Cardiac septum (tissue), 1 donor: ENCODE measurements around the gene CCR5. TPM values are rescaled to one million over a fixed set of nuclear protein-coding genes. Genes with fewer than 3 reads are reported as not detected.

Experiments
- DNase-seq: peaks from one replicate; pipeline ENCODE4 v3.0.0-alpha.2; 2020; ENCODE audit warnings: low spot score
- intact Hi-C: fragments of 100-400 bp; cut with DNase I; formaldehyde crosslinking; loops from one replicate; pipeline ENCODE4 v1.14.0; 2022
- total RNA-seq: library from RNA; stranded (reverse); fragmentation: NEBNext Ultra II Directional; extraction: Animal tissue kit (Norgen Biotek cat#: 25700); gene quantifications from one replicate; pipeline ENCODE4 v1.2.1, GENCODE V29; 2021
- donor health status: DM: no; HTN: no; CAD: no.

Gene CCR5
- total RNA-seq, 1 donor from 2014 or later: 0.81 TPM

DNA sequence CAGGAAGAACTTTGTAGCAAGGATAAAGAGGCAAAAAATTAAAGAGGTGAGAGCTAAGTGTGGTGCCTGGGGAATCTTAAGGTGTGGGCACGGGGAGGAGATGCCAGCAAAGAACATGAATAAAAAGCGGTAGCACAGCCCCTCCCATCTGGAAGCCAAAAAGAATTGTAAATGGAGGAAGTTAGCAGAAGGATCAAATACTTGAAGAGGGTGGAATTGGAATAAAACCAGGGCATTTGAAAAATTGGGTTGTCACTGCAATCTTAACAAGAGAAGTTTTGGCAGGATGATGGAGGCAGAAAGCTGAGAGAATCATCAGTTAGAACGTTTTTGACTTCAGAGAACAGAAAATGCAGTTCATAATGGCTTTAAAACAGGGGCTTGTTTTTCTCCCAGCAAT is 14.5 kb upstream of the CCR5 start:
- intact Hi-C loops: no loop called here
- no peak for DNase-seq

DNA sequence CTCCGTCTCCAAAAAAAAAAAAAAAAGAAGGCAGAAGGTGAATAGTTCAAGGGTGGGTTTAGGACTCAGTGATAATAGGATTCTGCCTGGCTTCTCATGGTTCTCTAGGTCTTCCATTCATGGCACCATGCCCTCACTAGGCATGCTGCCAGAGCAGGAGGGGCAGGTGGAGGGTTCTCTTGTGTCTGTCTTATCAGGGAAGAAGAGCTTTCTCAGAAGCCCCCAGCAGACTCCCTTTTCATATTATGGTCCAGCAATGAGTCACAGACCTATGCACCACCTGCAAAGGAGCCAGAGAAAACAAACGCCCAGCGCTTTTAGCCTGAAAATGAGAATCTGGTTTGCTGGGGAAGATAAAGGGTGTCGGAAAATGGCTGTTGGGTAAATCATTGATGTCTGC is 13.8 kb upstream of the CCR5 start:
- intact Hi-C loops: no loop called here
- DNase-seq: no peak

DNA sequence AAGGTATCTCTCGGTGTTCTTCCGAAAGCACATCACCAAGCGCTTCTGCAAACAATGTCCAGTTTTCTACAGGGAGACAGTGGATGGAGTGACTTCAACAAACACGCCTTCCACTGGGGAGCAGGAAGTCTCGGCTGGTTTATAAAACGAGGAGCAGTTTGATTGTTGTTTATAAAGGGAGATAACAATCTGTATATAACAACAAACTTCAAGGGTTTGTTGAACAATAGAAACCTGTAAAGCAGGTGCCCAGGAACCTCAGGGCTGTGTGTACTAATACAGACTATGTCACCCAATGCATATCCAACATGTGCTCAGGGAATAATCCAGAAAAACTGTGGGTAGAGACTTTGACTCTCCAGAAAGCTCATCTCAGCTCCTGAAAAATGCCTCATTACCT is 12.3 kb upstream of the CCR5 start:
- intact Hi-C loops: no loop called here
- DNase-seq: no peak

DNA sequence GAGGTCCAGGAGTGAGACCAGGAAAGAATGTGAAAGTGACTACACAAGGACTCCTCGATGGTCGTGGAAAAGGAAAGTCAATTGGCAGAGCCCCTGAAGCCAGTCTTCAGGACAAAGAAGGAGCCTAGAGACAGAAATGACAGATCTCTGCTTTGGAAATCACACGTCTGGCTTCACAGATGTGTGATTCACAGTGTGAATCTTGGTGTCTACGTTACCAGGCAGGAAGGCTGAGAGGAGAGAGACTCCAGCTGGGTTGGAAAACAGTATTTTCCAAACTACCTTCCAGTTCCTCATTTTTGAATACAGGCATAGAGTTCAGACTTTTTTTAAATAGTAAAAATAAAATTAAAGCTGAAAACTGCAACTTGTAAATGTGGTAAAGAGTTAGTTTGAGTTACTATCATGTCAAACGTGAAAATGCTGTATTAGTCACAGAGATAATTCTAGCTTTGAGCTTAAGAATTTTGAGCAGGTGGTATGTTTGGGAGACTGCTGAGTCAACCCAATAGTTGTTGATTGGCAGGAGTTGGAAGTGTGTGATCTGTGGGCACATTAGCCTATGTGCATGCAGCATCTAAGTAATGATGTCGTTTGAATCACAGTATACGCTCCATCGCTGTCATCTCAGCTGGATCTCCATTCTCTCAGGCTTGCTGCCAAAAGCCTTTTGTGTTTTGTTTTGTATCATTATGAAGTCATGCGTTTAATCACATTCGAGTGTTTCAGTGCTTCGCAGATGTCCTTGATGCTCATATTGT is 10.8 kb upstream of the CCR5 start:
- intact Hi-C loops: no loop called here
- no peak for DNase-seq

DNA sequence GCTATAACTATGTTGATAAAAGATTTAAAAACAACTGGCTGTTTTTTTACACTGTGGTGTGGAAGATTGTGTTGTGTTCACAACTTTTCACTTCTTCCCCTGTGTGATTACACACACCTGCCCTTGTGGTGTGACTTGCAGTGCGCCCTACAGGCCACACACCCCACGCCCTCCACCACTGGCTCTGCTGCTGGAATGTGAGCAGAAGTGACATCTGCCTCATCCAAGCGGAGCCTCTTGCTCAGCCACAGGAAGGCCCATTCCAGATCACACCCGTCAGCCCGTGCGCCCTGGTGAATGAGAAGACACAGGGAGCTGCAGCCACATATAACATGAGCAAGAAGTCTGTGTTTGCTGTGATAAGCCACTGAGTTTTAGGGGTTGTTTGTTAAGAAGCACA is 9.8 kb upstream of the CCR5 start:
- intact Hi-C loops: no loop called here
- no peak for DNase-seq

DNA sequence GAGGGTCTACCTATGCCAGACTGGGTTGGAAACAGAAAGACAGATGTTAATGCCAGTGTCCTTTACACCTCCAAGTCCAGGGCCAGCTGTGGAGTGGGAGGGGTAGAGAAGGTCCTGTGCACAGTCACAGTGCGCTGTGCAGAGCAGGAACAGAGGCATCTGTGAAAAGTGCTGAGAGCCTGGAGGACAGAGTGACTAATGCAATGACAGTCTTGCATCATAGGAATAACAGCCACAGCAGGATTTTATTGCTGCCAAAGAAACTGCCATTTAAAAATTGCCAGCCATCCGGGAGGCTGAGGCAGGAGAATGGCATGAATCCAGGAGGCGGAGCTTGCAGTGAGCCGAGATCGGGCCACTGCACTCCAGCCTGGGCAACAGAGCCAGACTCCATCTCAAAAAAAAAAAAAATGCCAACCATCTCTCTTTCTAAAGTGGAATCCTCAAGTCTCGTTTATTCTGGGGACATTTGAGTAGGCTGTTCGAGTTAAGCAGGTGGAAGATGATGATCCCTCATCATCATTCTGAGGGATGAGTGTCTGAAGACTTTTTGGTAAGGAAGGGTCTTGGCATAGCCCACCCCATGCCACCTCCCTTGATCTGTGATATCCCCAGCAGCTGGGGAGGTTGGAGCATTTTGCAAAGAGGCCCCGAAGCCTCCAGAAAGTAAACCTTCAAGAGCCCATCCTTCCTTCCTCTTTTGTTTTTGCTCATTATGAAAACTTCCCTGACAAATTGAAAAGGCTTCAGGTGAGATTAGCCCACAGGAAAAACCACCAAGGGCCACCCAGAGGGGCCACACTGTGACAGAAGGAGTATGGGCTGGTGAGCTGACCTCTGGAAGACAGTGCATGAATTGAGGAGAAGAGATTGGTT is 9.1 kb upstream of the CCR5 start:
- intact Hi-C loops: no loop called here
- DNase-seq: no peak

DNA sequence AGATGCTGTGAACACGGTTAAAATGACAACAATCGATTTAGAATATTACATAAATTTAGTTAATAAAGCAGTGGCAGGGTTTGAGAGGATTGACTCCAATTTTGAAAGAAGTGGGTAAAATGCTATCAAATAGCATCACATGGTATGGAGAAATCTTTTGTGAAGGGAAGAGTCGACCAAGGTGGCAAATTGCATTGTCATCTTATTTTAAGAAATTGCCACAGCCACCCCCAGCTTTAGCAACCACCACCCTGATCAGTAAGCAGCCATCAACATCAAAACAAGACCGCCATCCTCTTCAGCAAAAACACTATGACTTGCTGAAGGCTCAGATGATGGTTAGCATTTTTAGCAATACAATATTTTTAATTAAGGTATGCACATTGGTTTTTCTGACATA is 5.7 kb upstream of the CCR5 start:
- DNase-seq: no peak
- intact Hi-C loops: no loop called here

DNA sequence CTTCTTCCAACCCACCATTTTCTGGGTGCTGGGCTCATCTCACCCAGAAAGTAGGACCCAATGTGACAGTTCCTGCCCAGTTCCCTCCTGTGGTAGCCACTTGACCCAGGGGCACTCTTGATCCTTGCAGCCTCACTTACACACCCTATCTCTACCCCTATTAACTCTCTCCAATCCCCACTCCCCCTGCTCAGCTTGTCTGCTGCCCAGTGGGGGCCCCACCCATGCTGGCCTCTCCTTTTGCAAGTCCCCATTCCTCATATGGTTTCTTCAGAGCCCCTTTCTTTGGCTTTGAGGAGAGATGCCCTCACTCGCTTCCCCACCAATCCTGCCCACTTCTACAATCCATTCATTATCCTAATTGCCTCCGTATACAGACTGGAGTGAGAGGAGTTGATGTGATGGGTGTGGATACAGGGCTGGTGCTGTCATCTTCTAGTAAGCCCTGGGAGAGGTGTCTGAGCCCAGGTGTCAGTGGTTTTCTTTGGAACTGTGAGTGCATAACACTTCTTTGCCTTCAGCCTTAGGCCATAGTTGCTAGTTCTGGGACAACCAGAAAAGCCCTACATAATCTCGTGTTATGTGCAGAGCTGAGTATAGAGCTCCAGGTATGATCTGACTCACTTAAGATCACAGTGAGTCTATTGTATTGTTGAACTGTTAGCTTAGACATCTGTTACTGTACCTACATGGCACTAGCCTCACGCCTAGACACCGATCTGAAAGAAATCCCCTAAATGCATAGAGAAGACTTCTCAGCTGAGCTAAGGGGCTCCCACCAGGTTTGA is 4.8 kb upstream of the CCR5 start:
- intact Hi-C loops: no loop called here
- no peak for DNase-seq

DNA sequence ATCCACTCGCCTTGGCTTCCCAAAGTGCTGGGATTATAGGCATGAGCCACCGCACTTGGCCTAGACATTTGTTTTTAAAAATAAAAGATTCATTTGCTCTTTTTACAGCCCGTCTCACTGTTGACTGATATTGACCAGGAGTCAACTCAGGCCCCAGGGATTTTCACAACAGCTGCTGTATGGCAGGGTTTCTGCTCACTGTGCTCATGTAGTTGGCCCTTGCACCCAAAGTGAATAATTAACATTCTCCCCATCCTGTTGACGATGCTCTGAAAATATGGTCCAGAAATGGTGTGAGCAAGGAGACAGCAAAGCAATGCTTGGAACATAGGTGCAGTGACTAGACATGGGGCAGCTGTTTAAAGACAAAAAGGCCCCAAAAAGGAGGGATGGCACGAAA is 2.9 kb upstream of the CCR5 start:
- no peak for DNase-seq
- intact Hi-C loops: no loop called here

DNA sequence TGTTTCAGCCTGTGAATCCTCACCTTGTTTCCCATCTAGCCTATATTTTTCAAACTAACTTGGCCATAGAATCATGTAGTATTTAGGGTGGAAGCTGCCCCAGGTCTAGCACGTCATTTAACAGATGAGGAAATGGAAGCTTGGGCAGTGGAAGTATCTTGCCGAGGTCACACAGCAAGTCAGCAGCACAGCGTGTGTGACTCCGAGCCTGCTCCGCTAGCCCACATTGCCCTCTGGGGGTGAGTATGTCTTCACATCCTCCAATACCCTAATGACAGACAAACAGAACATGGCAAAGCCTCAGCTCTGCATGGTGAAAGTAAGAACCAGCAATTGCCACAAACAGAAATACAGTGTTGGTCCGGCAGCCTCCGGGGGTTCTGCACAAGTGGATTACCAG is 2.2 kb upstream of the CCR5 start:
- DNase-seq: peak; percentile 81
- intact Hi-C loops: no loop called here

DNA sequence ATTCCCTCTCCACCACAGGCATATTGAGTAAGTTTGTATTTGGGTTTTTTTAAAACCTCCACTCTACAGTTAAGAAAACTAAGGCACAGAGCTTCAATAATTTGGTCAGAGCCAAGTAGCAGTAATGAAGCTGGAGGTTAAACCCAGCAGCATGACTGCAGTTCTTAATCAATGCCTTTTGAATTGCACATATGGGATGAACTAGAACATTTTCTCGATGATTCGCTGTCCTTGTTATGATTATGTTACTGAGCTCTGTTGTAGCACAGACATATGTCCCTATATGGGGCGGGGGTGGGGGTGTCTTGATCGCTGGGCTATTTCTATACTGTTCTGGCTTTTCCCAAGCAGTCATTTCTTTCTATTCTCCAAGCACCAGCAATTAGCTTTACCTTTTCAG is 1.6 kb upstream of the CCR5 start:
- no peak for DNase-seq
- intact Hi-C loops: no loop called here

DNA sequence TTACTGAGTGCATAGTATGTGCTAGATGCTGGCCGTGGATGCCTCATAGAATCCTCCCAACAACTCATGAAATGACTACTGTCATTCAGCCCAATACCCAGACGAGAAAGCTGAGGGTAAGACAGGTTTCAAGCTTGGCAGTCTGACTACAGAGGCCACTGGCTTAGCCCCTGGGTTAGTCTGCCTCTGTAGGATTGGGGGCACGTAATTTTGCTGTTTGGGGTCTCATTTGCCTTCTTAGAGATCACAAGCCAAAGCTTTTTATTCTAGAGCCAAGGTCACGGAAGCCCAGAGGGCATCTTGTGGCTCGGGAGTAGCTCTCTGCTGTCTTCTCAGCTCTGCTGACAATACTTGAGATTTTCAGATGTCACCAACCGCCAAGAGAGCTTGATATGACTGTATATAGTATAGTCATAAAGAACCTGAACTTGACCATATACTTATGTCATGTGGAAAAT is 1.0 kb upstream of the CCR5 start:
- intact Hi-C loops: no loop called here
- no peak for DNase-seq

DNA sequence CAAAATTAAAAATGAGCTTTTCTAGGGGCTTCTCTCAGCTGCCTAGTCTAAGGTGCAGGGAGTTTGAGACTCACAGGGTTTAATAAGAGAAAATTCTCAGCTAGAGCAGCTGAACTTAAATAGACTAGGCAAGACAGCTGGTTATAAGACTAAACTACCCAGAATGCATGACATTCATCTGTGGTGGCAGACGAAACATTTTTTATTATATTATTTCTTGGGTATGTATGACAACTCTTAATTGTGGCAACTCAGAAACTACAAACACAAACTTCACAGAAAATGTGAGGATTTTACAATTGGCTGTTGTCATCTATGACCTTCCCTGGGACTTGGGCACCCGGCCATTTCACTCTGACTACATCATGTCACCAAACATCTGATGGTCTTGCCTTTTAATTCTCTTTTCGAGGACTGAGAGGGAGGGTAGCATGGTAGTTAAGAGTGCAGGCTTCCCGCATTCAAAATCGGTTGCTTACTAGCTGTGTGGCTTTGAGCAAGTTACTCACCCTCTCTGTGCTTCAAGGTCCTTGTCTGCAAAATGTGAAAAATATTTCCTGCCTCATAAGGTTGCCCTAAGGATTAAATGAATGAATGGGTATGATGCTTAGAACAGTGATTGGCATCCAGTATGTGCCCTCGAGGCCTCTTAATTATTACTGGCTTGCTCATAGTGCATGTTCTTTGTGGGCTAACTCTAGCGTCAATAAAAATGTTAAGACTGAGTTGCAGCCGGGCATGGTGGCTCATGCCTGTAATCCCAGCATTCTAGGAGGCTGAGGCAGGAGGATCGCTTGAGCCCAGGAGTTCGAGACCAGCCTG is 984 bp downstream of the CCR5 start:
- no peak for DNase-seq
- intact Hi-C loops: no loop called here

DNA sequence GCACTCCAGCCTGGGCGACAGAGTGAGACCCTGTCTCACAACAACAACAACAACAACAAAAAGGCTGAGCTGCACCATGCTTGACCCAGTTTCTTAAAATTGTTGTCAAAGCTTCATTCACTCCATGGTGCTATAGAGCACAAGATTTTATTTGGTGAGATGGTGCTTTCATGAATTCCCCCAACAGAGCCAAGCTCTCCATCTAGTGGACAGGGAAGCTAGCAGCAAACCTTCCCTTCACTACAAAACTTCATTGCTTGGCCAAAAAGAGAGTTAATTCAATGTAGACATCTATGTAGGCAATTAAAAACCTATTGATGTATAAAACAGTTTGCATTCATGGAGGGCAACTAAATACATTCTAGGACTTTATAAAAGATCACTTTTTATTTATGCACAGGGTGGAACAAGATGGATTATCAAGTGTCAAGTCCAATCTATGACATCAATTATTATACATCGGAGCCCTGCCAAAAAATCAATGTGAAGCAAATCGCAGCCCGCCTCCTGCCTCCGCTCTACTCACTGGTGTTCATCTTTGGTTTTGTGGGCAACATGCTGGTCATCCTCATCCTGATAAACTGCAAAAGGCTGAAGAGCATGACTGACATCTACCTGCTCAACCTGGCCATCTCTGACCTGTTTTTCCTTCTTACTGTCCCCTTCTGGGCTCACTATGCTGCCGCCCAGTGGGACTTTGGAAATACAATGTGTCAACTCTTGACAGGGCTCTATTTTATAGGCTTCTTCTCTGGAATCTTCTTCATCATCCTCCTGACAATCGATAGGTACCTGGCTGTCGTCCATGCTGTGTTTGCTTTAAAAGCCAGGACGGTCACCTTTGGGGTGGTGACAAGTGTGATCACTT is 2.0 kb downstream of the CCR5 start:
- intact Hi-C loops: no loop called here
- DNase-seq: no peak

DNA sequence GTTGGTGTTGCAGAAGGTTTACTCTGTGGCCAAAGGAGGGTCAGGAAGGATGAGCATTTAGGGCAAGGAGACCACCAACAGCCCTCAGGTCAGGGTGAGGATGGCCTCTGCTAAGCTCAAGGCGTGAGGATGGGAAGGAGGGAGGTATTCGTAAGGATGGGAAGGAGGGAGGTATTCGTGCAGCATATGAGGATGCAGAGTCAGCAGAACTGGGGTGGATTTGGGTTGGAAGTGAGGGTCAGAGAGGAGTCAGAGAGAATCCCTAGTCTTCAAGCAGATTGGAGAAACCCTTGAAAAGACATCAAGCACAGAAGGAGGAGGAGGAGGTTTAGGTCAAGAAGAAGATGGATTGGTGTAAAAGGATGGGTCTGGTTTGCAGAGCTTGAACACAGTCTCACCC is 4.0 kb downstream of the CCR5 start:
- no peak for DNase-seq
- intact Hi-C loops: no loop called here

DNA sequence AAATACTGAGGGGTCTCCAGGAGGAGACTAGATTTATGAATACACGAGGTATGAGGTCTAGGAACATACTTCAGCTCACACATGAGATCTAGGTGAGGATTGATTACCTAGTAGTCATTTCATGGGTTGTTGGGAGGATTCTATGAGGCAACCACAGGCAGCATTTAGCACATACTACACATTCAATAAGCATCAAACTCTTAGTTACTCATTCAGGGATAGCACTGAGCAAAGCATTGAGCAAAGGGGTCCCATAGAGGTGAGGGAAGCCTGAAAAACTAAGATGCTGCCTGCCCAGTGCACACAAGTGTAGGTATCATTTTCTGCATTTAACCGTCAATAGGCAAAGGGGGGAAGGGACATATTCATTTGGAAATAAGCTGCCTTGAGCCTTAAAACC is 4.5 kb downstream of the CCR5 start:
- no peak for DNase-seq
- intact Hi-C loops: no loop called here

DNA sequence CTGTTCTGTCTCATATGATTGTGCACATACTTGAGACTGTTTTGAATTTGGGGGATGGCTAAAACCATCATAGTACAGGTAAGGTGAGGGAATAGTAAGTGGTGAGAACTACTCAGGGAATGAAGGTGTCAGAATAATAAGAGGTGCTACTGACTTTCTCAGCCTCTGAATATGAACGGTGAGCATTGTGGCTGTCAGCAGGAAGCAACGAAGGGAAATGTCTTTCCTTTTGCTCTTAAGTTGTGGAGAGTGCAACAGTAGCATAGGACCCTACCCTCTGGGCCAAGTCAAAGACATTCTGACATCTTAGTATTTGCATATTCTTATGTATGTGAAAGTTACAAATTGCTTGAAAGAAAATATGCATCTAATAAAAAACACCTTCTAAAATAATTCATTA is 5.1 kb downstream of the CCR5 start:
- intact Hi-C loops: no loop called here

DNA sequence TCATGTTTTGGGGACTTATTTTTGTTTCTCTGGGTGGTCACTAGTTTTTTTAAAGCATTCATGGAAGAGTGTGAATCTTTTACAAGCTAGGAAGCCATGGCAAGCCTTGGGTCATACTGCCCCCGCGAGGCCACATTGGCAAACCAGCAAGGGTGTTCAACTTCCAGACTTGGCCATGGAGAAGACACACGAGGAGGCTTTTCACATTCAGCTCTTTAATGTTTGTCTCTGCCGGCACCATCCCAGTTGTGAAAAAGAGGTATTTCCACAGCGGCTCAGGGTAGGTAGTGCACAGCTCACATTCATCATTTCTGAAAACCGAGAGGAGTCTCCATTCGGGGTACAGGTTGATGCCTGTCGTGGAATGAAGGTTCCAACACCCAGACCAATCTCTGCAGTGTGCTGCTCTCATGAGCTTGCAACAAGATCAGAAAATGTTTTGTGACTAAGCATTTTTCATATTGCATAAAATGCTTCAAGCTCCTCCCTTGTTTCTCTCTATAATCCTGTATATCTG is 7.7 kb downstream of the CCR5 start:
- DNase-seq: peak; percentile 83
- intact Hi-C loops: no loop called here

More for the DNA sequence above, 5.1 kb downstream of the CCR5 start:
- no peak for DNase-seq
